Measurements from ENCODE around the gene MRPL45.
A peak's percentile ranks its signal among the peaks of the same experiment; 100 is the strongest.

The MRPL45 gene

DNA sequence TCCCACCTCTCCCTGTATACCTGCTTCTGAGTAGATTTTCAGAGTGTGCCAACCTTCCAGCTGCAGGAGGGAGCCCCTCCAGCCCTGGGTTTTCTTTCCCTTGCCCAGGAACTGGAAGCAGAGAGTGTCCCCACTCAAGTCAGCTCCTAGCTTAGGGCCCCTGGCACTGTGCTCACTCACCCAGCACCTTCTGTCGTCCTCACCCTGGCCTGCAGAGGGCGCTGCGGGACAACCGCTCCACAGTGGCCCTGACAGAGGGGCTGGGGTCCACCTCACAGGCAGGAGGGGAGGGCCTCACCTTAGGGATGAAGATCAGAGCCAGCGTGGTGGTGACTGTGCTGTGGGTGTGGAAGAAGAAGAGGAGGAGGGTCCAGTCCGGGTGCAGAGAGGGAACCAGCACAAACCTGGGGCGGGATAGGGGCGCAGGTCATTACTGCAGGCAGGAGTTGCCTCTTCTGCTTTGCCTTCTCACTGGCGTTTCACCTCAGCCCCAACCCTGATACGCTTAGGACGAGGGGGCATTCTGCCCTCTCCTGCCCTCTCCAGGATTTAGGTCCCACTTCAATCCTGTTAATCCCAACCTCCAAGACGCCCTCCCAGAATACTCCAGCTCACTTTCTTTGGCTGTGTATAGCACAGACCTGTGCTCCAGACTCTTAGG, 36.8 kb downstream of the MRPL45 start:
- H3K27ac Mint-ChIP-seq: no peak overlapping the region
- no peak overlapping the region for H3K4me3 Mint-ChIP-seq
- H3K27me3 Mint-ChIP-seq: peaks cover 5% of the 10 kb centered on the region
- H3K9me3 Mint-ChIP-seq (ENCODE audit: low read depth): no peaks in the 10 kb centered on the region
- no peaks in the 10 kb centered on the region for H3K36me3 Mint-ChIP-seq
- H3K4me1 Mint-ChIP-seq (ENCODE audit: low read depth): no peaks in the 10 kb centered on the region

DNA sequence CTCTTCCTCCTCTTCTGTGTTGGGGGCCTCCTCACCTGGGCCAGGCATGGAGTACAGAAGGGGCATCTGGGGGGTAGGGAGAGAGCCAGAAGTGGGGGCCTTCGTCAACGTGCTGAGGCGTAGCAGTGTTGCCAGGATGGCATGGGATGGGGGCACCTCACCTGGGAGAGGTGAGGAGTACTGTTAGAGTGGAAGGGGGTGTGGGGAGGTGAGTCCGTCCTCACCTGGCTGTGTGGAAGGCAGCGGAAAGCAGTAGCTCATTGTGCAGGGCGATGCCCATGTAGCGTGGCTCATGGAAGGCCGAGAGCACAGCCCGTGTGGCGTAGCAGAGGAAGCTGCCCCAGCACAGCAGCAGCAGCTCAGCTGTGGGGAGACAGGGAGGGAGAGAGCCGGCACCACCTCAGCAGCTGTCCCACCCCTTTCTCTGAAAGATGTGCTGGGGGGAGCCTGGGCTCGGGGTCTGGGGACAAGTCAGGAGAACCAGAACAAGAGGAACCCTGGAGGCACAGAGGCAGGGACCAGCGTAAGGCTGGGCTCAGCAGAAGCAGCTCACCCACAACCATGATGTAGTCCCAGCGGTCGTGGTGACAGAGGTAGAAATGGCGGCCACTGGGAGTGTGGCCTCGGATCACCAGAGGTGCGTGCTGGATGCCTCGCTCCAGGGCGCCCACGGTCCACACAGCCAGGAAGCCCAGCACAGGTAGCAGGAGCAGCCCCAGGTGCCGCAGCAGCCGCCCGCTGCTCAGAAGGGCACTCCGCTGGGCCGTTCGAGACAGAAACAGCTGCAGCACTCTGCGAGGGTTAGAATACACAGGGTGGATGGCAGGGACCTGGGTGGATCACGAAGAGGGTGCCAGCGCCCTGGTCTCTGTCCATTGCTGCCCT, 37.8 kb downstream of the MRPL45 start:
- Mint-ChIP-seq H3K27ac (no peak overlapping the region), H3K9me3 (ENCODE audit: low read depth) (no peaks in the 10 kb centered on the region), H3K36me3 (no peaks in the 10 kb centered on the region), H3K27me3 (peaks cover 5% of the 10 kb centered on the region), H3K4me1 (ENCODE audit: low read depth) (no peaks in the 10 kb centered on the region), H3K4me3 (no peak overlapping the region)

DNA sequence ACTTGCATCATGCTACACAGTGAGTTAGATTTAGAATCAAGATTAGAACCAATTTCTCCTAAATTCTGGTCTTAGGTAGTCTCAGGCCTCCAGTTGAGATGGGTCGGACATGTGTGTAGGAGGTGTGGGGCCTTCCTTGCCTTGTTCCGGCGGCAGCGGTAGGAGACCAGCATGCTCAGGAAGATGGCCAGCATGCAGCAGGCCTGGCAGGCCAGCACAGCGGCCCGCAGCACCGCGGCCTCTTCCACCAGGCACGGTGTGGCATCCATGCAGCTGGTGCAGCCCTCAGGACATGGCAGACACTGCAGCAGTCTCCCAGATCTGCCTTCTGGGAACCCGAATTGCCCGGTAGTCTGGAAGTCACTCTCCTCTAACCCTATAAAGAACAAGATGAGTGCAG, 39.9 kb downstream of the MRPL45 start:
- H3K9me3 Mint-ChIP-seq (ENCODE audit: low read depth): no peaks in the 10 kb centered on the region
- no peaks in the 10 kb centered on the region for H3K36me3 Mint-ChIP-seq
- no peak overlapping the region for H3K4me3 Mint-ChIP-seq
- H3K27ac Mint-ChIP-seq: no peak overlapping the region
- no peaks in the 10 kb centered on the region for H3K4me1 Mint-ChIP-seq (ENCODE audit: low read depth)
- H3K27me3 Mint-ChIP-seq: peaks cover 5% of the 10 kb centered on the region

DNA sequence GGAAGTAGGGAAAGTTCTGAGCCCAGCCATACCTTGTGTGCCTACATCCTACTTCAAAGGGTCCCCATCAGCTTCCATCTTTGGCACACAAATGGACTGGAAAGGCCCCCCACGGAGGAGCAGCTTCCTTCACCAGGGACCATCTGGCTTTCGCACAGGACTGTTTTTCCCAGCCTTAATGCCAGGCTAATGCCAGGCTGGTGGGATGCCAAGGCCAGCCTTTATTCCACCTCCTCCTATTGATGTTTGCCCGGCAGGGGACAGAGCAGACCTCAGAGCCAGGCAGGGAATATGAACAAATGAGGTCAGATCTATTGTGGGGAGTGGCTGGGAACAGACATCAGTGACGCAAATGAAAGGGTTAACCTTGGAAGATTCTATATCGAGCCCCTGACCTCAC, 41.1 kb downstream of the MRPL45 start:
- no peak overlapping the region for H3K27ac Mint-ChIP-seq
- H3K4me3 Mint-ChIP-seq: no peak overlapping the region
- H3K4me1 Mint-ChIP-seq (ENCODE audit: low read depth): no peaks in the 10 kb centered on the region
- H3K9me3 Mint-ChIP-seq (ENCODE audit: low read depth): no peaks in the 10 kb centered on the region
- H3K36me3 Mint-ChIP-seq: no peaks in the 10 kb centered on the region
- peaks cover 5% of the 10 kb centered on the region for H3K27me3 Mint-ChIP-seq

DNA sequence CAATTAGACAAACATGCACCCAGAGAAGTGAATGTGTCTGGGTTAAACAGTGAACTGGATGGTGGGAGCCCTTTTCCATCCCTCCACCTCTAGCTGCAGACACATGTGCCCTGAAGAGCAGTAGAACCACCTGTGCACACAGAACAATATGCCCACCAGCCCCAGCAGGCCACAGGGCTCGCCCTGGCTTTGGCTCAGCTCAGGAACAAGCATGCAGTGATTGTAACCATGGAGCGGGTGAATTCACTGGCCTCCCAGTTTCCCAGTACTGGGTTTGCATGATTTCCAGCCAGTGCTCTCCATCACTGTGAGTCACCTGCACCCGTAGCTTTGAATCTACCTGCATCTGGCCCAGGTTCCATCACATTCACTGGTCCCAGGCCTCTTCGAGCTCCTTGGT, 41.6 kb downstream of the MRPL45 start:
- H3K36me3 Mint-ChIP-seq: no peaks in the 10 kb centered on the region
- no peak overlapping the region for H3K4me3 Mint-ChIP-seq
- peaks cover 4% of the 10 kb centered on the region for H3K27me3 Mint-ChIP-seq
- no peak overlapping the region for H3K27ac Mint-ChIP-seq
- no peaks in the 10 kb centered on the region for H3K4me1 Mint-ChIP-seq (ENCODE audit: low read depth)
- no peaks in the 10 kb centered on the region for H3K9me3 Mint-ChIP-seq (ENCODE audit: low read depth)

DNA sequence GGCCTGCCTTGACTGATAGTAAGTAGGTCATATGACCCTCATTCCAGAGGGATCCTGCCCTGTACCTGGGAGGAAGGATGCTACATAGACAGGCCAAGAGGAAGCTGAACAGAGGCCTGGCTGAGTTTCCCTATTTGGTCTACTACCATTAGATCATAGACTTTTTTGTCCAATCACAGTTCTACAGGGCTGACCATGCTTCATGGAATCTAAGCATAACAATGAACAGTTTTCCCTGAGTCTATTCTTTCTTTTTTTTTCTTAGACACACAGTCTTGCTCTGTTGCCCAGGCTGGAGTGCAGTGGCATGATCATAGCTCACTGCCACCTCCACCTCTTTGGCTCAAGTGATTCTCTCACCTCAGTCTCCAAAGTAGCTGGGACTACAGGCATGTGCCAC, 42.9 kb downstream of the MRPL45 start:
- Mint-ChIP-seq H3K9me3 (ENCODE audit: low read depth) (no peaks in the 10 kb centered on the region), H3K36me3 (no peaks in the 10 kb centered on the region), H3K4me1 (ENCODE audit: low read depth) (no peaks in the 10 kb centered on the region), H3K27ac (no peak overlapping the region), H3K4me3 (no peak overlapping the region), H3K27me3 (peaks cover 2% of the 10 kb centered on the region)

DNA sequence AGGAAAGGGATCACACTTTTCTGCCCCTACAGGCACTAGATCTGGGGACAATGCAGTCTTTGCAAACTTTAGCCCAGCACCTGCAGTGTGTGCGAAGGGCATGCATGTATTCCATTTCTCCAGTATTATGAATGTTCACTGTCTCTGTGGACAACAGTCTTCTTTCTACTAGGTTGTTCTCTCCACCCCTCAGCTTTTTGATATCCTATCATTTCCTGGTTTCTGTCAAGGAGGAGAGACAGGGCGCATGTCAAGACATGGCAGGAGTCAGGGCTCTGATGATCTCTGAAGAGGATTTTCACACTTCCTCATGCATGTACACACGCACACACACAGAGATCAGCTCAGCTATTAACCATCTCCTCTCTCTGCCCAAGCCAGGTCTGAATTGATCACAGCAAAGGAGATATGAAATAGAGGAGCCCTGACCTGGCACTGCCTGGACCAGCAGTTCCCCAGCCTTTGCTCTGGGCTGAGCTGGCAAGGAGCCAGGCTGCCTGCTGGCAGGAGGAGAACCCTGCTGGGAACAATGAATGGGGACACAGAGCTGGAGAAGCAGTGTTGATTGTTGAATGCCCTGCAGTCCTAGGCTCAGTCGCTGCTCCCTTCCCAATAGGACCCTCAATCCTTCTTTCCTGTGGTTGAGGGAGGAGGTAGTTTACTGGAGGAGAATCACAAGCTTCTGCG, 44.2 kb downstream of the MRPL45 start:
- no peaks in the 10 kb centered on the region for H3K4me1 Mint-ChIP-seq (ENCODE audit: low read depth)
- H3K4me3 Mint-ChIP-seq: no peak overlapping the region
- no peaks in the 10 kb centered on the region for H3K36me3 Mint-ChIP-seq
- no peaks in the 10 kb centered on the region for H3K9me3 Mint-ChIP-seq (ENCODE audit: low read depth)
- no peak overlapping the region for H3K27ac Mint-ChIP-seq
- H3K27me3 Mint-ChIP-seq: peaks cover 2% of the 10 kb centered on the region

DNA sequence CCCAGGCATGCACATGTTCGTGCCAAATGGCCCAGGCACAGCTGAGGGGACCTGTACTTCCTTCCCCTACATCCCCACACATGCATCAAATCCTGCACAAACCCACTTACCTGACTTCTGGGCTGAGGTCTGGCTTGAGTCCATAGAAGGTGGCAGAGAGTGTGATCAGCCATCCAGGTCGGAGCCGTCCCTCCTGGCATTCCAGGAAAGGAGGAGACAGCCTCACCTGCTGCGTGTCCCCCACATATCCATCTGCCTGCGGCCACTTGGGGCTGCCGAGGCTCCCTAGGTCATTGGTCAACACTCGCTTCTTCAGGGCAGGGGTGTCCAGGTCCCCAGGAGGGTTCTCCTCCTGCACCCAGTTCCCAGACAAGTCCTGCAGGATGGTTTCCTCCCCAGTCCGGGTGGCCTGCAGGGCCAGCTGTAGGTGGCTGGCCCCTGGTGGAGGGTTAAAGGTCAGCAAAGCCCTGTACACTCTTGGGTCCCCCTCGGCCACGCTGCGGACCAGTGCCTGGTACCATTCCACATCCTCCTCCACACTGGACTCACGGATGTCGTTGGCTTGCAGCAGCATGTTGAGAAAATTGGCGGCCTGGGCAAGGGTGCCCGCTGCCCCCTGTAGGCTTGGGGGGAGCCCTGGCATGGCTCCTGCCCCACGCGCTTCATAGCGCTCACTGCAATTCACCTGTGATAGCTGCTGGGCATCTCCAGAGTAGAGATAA, 46.1 kb downstream of the MRPL45 start:
- H3K27ac Mint-ChIP-seq: no peak overlapping the region
- H3K27me3 Mint-ChIP-seq: peaks cover 2% of the 10 kb centered on the region
- H3K4me3 Mint-ChIP-seq: no peak overlapping the region
- no peaks in the 10 kb centered on the region for H3K4me1 Mint-ChIP-seq (ENCODE audit: low read depth)
- H3K36me3 Mint-ChIP-seq: no peaks in the 10 kb centered on the region
- no peaks in the 10 kb centered on the region for H3K9me3 Mint-ChIP-seq (ENCODE audit: low read depth)

DNA sequence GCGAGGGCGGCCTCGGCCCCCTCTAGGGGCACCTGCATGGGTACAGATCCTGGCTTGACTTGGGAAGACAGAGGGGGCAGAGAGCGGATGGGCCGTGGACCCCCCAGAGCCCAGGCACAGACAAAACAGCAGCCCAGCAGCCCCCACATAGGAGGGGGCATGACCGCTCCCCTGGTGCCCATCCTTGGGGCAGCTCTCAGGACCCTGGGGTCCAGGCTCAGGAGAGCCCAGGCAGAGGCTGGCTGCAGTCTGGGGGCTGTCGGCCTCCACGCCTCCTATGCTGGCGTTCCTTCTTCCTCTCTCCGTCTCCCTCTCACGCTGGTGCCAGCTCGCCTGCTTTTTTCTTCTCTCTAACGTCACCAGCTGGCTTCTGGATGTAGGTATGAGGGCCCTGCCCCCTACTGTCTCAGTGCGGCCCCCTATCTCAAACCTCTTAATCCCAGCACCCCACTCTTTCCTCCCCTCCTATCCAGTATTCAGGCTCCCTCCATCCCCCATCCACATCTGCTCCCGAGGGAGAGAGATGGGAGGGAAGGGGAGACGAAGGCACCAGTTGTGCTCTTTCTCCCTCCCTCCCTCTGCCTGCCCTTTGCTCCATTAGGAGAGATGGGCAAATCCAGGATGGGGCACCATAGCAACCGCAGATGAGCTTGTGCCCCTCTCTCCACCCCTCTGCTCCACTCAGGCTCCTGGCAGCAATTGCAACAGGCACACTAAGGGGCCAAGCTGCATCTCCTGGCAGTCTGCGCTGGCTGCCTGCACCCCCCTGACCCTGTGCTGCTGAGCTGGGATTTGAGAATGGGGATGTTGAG, 46.8 kb downstream of the MRPL45 start, which contains the start of gene GPR179:
TSS of gene GPR179 (minus strand) at position 349 of the 812 bp plus-strand sequence. CDS start at position 182, 167 bp downstream.
- Mint-ChIP-seq H3K4me3 (no peak within 1 kb of the TSS), H3K9me3 (ENCODE audit: low read depth) (no peaks in the 10 kb centered on the region), H3K27me3 (no peaks in the 10 kb centered on the region), H3K36me3 (no peaks in the 10 kb centered on the region), H3K27ac (no peak within 1 kb of the TSS), H3K4me1 (ENCODE audit: low read depth) (peaks cover under 1% of the 10 kb centered on the region)

DNA sequence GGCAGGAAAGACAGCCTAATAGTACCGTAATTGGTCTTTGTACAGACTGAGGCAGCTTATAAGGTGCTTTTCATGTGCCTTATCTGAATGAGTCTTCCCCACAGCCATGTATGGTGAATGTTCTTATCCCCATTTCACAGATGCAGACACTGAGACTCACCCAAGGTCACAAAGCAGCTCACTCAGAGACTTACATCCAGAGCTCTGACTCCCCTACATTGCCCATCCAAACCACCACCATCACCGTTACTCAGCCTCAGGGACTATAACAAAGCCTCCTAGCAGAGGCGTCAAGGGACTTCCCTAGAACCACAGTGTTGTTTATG, 47.4 kb downstream of the MRPL45 start:
- no peaks in the 10 kb centered on the region for H3K9me3 Mint-ChIP-seq (ENCODE audit: low read depth)
- no peaks in the 10 kb centered on the region for H3K27me3 Mint-ChIP-seq
- no peak overlapping the region for H3K27ac Mint-ChIP-seq
- H3K4me3 Mint-ChIP-seq: no peak overlapping the region
- H3K36me3 Mint-ChIP-seq: no peaks in the 10 kb centered on the region
- H3K4me1 Mint-ChIP-seq (ENCODE audit: low read depth): peaks cover 4% of the 10 kb centered on the region

DNA sequence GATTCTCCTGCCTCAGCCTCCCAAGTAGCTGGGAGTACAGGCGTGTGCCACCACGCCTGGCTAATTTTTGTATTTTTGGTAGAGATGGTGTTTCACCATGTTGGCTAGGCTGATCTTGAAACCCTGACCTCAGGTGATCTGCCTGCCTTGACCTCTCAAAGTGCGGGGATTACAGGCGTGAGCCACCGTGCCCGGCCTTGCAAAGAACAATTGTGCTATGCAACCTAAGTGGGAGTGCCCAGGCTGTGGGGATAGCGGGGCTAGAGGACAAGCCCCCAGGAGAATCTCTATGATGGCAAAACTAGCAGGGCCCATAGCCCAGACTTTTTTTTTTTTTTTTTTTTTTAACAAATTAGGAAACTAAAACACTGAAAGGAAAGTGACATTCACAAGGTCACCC, 48.8 kb downstream of the MRPL45 start:
- H3K4me3 Mint-ChIP-seq: no peak overlapping the region
- no peaks in the 10 kb centered on the region for H3K9me3 Mint-ChIP-seq (ENCODE audit: low read depth)
- no peaks in the 10 kb centered on the region for H3K36me3 Mint-ChIP-seq
- no peak overlapping the region for H3K27ac Mint-ChIP-seq
- H3K27me3 Mint-ChIP-seq: no peaks in the 10 kb centered on the region
- peaks cover 7% of the 10 kb centered on the region for H3K4me1 Mint-ChIP-seq (ENCODE audit: low read depth)

DNA sequence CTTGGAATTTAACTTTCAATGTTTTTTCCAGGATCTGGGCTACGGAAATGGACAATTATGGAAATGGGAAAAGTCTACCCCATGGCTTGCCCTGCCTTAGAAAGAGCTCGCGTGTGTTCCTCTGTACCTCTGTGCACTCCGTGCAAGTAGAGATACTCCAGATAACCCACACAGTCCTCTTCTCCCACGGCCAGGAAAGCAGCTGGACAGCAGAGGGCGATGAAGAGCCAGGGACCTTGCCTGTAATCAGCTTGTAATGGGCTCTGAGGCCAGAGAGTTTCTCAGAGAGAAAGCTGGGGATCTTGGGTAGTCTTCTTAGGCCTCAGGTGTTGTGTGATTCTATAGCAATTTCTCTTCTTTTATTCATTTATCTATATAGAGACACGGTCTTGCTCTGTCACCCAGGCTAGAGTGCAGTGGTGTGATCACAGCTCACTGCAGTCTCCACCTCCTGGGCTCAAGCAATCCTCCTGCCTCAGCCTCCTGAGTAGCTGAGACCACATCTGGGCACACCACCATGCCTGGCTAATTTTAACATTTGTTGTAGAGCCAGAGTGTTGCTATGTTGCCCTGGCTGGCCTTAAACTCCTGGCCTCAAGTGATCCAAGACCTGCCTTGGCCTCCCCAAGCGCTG, 52.2 kb downstream of the MRPL45 start:
- no peaks in the 10 kb centered on the region for H3K27me3 Mint-ChIP-seq
- H3K4me1 Mint-ChIP-seq (ENCODE audit: low read depth): peaks cover 27% of the 10 kb centered on the region
- no peak overlapping the region for H3K4me3 Mint-ChIP-seq
- no peaks in the 10 kb centered on the region for H3K36me3 Mint-ChIP-seq
- no peaks in the 10 kb centered on the region for H3K9me3 Mint-ChIP-seq (ENCODE audit: low read depth)
- H3K27ac Mint-ChIP-seq: no peak overlapping the region

DNA sequence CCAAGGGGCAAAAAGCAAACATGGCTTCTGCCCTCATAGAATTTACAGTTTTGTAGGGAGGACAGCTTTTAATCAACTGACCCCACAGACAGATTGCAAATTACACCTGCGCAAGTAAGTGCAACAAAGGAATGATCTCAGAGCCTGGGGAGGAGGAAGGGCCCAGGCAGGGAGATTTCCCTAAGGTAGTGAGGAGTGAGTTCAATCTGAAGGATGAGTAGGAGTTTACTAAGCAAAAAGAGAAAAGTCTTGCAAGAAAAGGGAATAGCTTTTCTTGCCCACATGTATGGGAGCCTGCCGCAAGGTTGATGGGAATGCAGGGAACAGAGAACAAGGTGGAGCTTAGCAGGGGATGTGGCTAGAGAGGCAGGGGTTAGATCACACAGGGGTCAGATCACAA, 53.1 kb downstream of the MRPL45 start:
- H3K4me3 Mint-ChIP-seq: peak overlapping the region; percentile 20
- H3K9me3 Mint-ChIP-seq (ENCODE audit: low read depth): no peaks in the 10 kb centered on the region
- H3K27me3 Mint-ChIP-seq: no peaks in the 10 kb centered on the region
- no peaks in the 10 kb centered on the region for H3K36me3 Mint-ChIP-seq
- H3K27ac Mint-ChIP-seq: no peak overlapping the region
- H3K4me1 Mint-ChIP-seq (ENCODE audit: low read depth): peaks cover 35% of the 10 kb centered on the region

Data from activated naive CD8-positive, alpha-beta T cell (primary cell).